SU-DHL-6 (cell line): ENCODE results near the gene KCNIP3.

Experiments used
- EZH2phosphoT487 ChIP-seq: fragments of 200-600 bp; sonication (generic), shearing (Covaris generic); conservative IDR thresholded peaks from 2 replicates; pipeline ENCODE4 v1.6.1; 2018; ENCODE audit warnings: mild to moderate bottlenecking, antibody characterized with exemption, low read length, moderate library complexity, mixed read lengths
- TF ChIP-seq, protein P1 (sequence below): fragments of 200-600 bp; sonication (generic); IDR thresholded peaks from one replicate; pipeline ENCODE4 v1.5.1; 2017; ENCODE audit warnings: antibody characterized with exemption, mild to moderate bottlenecking, low read length, moderate library complexity; ENCODE audit not compliant: insufficient read depth, poor library complexity, severe bottlenecking

DNA sequence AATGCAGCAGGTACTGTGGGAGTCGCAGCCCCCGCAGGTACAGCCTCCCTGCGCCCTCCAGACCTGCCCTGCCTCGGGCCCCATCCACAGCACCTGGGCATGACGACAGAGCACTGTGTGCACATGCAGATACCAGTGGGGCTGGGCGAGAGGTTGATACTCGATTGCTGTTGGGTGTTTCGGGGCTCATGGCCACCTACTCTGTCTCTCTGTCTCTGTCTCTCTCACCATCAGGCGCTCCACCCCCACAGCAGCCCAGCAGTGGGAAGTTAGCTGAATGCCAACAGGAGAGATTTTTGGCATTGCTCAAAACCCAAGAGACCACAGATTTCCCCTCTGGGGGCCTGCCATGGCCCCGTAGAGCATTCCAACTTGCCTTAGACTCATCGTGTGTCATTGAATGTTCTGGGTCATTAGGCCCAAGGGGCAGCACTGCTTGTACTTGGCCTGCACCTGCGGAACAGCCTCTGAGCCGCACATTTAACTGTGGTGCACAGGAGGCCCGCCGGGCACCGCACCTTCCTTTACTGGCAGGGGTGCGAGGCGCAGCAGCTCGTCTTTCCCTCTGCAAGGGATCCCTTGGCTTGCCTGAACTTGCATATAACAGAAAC, 18.8 kb downstream of the KCNIP3 start:
- TF ChIP-seq, protein P1, sequence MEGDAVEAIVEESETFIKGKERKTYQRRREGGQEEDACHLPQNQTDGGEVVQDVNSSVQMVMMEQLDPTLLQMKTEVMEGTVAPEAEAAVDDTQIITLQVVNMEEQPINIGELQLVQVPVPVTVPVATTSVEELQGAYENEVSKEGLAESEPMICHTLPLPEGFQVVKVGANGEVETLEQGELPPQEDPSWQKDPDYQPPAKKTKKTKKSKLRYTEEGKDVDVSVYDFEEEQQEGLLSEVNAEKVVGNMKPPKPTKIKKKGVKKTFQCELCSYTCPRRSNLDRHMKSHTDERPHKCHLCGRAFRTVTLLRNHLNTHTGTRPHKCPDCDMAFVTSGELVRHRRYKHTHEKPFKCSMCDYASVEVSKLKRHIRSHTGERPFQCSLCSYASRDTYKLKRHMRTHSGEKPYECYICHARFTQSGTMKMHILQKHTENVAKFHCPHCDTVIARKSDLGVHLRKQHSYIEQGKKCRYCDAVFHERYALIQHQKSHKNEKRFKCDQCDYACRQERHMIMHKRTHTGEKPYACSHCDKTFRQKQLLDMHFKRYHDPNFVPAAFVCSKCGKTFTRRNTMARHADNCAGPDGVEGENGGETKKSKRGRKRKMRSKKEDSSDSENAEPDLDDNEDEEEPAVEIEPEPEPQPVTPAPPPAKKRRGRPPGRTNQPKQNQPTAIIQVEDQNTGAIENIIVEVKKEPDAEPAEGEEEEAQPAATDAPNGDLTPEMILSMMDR, result no peak
- no peak for TF ChIP-seq EZH2phosphoT487
